ENCODE measurements around the gene MYT1.

The MYT1 gene

GRCh38 chr20:64140061-64140931 is 24.0 kb upstream of the MYT1 start:
- no peak for DNase-seq

DNA sequence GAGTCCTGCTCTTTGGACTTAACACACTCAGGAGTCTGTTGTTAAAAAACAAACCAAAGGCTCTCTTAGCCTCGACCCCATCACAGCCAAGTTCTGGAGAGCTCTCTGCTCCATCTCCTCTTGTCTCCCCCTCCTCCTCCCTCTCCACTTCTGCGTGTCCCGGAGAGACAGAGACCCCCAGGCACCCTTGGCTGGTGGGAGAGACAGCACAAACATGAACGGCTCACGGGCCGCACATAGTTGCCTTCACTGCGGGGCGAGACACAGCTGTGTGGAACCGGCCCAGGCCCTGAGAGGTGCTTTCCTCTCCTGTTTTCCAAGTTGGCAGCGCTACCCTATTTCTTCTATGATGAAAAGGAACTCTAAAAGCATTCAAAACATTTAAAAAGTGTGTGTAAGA is 23.3 kb upstream of the MYT1 start:
- DNase-seq = no peak

GRCh38 chr20:64142590-64142989 is 21.7 kb upstream of the MYT1 start:
- DNase-seq = peak; percentile 37

GRCh38 chr20:64143018-64143801 is 21.0 kb upstream of the MYT1 start:
- no peak for DNase-seq

GRCh38 chr20:64144144-64144912 is 19.9 kb upstream of the MYT1 start:
- DNase-seq = no peak

- DNase-seq = no peak
These were observed 18.6 kb upstream of the MYT1 start for GRCh38 chr20:64145458-64146300.

DNA sequence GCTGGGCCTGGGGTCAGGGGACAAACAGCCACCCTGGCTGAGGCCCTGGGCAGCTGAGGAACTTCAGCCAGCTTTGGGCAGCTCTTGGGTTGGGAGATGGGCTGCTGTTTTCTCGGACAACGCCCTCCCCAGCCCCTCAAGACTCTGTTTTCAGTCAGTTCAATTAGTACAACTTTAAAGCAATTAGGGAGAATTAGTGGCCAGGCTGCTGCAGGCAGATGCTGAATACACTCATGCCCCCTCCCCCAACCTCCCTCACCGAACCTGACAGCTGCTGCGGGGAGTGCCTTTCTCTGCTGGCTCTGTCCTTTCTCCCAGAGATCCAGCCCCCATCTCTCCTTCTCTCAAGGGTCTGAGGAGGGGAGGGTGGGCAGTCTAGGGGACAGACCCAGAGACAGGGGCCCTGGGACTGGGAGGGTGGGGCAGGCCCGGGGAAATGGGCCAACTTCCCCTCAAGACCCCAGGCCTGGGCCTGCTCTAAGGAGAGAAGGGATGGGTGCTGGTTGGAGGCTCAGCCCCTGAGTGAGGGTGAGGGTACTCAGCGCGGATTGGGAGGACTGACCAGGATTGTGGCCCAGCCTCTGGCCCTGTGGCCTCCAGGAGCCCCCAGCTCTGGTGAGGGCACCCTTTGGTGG is 17.8 kb upstream of the MYT1 start:
- peak; percentile 87 for DNase-seq

GRCh38 chr20:64146936-64147477 is 17.2 kb upstream of the MYT1 start:
- DNase-seq = no peak

- no peak for DNase-seq
These were observed 15.7 kb upstream of the MYT1 start for GRCh38 chr20:64148581-64148980.

DNA sequence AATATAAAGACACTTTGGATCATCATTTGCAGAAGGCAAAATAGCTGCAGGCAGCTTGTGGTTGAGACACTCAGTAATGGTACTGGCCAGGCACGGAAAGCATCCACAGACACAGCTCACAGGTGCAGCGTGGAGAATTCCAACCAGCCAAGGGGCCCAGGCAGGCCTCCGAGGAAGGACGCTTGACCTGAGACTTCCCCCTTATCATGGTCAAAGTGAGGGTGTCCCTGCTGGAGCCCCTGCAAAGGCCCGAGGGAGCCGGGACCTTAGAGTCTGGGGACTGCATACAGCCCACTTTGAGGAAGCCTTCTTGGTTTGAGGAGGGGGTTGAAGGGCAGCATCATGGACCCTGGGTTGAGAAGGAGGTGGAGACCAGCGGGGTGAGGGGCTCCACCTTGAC is 15.1 kb upstream of the MYT1 start:
- DNase-seq = no peak

DNA sequence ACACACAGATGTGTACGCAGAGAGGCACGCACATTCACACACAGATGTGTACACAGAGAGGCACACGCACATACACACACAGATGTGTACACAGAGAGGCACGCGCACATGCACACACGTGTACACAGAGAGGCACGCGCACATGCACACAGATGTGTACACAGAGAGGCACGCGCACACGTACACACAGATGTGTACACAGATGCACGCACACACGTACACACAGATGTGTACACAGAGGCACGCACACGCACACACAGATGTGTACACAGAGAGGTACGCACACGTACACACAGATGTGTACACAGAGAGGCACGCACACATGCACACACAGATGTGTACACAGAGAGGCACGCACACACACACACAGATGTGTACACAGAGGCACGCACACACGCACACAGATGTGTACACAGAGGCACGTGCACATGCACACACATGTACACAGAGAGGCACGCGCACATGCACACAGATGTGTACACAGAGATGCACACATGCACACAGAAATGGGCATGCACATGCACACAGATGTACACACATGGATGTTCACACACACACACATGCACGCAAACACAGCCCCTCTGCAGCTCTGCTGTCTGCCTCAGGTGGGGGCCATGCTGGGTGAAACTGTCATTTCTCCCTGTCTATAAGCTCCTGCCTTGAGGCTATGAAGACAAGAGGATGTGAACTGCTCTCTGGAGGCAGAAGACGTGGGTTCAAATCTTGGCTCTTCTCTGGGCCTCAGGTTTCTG is 14.3 kb upstream of the MYT1 start:
- DNase-seq = no peak

DNA sequence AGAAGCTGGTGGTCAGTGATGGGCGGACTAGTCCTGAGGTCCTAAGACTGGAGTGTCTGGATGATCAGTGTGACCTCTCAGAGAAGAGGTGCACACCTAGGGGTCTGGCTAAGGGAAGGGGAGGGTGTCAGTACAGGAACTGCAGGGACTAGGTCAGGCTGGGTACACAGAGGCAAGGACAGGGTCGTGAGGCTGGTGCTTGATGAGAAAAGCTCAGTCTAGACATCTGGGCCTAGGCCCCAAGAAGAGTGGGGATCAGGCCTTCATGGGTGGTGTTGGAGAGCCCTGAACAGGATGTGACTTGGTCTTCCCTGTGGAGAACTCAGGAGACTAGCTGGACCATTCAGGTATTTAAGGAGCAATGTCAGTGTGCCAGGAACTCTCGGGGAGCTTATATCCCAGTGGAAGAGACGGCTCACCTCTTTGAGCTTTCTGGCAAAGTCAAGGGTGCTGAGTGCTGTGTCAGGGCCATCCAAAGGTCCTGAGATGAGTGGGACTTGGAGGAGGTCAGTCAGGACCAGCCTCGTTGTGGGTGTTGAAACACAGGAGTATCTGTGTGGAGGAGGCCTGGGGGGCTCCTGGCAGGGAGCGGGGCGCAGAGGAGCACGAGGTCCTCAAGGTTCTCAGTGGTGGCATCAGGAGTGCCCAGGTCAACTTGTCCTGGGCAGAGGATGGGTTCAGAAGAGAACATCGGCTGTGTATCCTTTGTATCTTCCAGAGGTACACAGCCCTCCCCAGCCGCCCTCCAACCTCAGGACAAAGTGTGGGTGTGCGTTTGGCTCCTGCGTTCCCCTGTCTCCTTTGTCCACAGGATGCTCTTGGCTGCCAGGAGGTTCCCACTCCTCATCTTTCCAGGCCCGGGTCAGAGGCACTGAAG is 13.3 kb upstream of the MYT1 start:
- DNase-seq = no peak

DNA sequence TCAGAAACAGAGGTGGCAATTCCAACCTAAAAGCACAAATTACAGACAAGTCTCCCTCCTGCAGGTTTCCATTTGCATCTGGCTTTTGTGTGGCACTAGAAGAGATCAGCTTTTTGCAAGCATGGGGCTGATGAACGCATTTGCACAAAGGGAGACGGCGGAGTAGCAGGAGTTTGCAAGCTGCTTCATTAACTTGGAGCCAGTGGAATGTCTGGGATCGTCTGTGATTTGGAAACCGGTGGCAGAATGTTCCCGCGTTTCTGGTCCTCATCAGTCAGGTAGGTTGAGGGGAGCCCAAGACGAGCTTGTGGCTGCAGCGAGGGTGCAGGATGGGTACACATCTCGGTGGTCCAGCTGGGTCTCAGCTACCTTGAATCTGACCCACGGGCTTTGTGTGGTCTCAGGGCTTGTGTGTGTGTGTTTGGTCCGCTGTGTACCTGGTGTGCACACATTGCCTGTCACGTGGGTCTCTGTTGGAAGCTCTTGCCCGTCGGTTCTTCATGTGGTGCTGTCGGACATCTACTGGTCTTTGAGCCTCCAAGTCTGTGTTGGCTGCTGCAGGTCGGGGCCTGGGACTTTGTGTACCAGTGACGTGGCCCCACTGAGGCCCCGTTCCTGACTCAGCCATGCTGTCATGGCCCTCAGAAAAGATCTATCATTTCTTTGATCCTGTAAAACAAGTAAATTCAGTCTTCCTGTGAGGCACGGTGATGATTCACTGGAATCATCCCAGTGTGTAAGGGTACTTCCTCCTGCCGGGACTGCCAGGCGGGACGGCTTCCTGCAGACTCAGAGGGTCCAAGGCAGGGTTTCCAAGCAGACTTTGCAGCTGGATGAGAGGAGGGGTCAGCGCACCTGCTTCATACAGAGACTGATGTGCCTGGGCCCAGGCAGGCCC is 12.4 kb upstream of the MYT1 start:
- no peak for DNase-seq

DNA sequence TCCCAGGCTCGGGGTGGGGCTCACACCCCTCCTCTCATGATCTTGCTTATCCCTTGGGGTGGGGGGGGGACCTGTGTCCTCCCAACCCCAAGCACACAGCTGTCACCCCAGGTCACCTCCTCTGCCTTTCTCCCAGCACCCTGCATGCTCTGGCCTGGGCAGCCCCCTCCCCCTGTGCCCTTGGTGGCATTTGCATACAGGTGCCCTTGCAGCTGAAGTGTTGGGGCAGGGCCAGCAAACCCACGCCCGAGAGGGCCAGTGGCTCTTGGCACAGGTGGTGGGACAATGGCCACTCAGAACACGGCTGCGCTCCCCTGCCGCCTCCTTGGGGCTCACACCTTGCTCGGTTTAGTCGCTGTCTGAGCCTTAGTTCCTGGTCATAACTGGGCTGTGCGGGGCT is 11.3 kb upstream of the MYT1 start:
- DNase-seq = peak; percentile 91

DNA sequence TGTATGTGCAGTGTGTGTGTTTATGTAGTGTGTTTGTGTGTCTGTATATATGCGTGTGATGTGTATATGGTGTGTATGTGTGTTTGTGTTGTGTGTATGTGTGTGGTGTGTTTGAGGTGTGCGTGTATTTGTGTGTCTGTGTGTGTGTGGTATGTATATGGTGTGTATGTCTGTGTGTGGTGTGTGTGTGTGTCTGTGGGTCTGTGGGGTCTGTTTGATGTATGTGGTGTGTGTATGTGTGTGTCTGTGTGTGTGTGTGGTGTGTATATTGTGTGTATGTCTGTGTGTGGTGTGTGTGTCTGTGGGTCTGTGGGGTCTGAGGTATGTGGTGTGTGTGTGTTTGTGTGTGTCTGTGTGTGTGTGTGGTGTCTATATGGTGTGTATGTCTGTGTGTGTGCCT is 10.8 kb upstream of the MYT1 start:
- no peak for DNase-seq

- DNase-seq = no peak
These were observed 10.2 kb upstream of the MYT1 start for GRCh38 chr20:64153861-64154589.

- DNase-seq = no peak
These were observed 9.5 kb upstream of the MYT1 start for GRCh38 chr20:64154590-64155257.

Measured in NCI-H1105 (cell line).